ENCODE measurements around the gene EBI3. TPM values are rescaled to one million over a fixed set of nuclear protein-coding genes. Genes with fewer than 3 reads are reported as not detected.
A peak's percentile ranks its signal among the peaks of the same experiment; 100 is the strongest.

Gene EBI3
- total RNA-seq, 1 donor from 2014 or later = 186 TPM

- Mint-ChIP-seq H3K4me1 (peaks cover 4% of the 10 kb centered on the region), H3K27me3 (peaks cover 28% of the 10 kb centered on the region), H3K27ac (no peak overlapping the region), H3K9me3 (no peaks in the 10 kb centered on the region), H3K36me3 (ENCODE audit: low read depth) (peaks cover 3% of the 10 kb centered on the region), H3K4me3 (no peak overlapping the region)
- DNase-seq = no peak
- intact Hi-C loops (cut with micrococcal nuclease) = no loop called here
- ATAC-seq (ENCODE audit: low read depth) = no peak
- CTCF ChIA-PET = interaction anchor here (1.7 kb wide), 1 partner anchor 10 kb away, joined by 7 read pairs; no protein-coding TSS in a partner anchor
- TF ChIP-seq CTCF (IDR thresholded peaks at IDR 0.05) = no peak
- POLR2A ChIA-PET = no interaction called here
These were observed 47.9 kb downstream of the EBI3 start for GRCh38 chr19:4277191-4277696.

GRCh38 chr19:4278010-4278409 lies 48.7 kb downstream of the EBI3 start:
- ChIA-PET POLR2A (interaction anchor here (0.7 kb wide), 1 partner anchor 10 kb away, joined by 3 read pairs; no protein-coding TSS in a partner anchor), CTCF (interaction anchor here (0.6 to 1.7 kb wide), 2 partner anchors 11 to 16 kb away, joined by 3 to 7 read pairs; no protein-coding TSS in a partner anchor)
- Mint-ChIP-seq H3K9me3 (no peaks in the 10 kb centered on the region), H3K27ac (no peak overlapping the region), H3K4me1 (peaks cover 4% of the 10 kb centered on the region), H3K27me3 (peaks cover 31% of the 10 kb centered on the region), H3K36me3 (ENCODE audit: low read depth) (no peaks in the 10 kb centered on the region), H3K4me3 (no peak overlapping the region)
- DNase-seq (no peak), ATAC-seq (ENCODE audit: low read depth) (no peak)
- no peak for TF ChIP-seq CTCF (IDR thresholded peaks at IDR 0.05)
- intact Hi-C loops (cut with micrococcal nuclease) = no loop called here

- POLR2A ChIA-PET = interaction anchor here (0.7 kb wide), 1 partner anchor 11 kb away, joined by 3 read pairs; no protein-coding TSS in a partner anchor
- DNase-seq (no peak), ATAC-seq (ENCODE audit: low read depth) (no peak)
- CTCF ChIA-PET = interaction anchor here (1.7 kb wide), 1 partner anchor 12 kb away, joined by 7 read pairs; no protein-coding TSS in a partner anchor
- Mint-ChIP-seq H3K27ac (no peak within 1 kb of the TSS), H3K36me3 (ENCODE audit: low read depth) (no peaks in the 10 kb centered on the region), H3K4me3 (peak within 1 kb of the TSS; percentile 32), H3K4me1 (peaks cover 4% of the 10 kb centered on the region), H3K27me3 (peaks cover 31% of the 10 kb centered on the region), H3K9me3 (no peaks in the 10 kb centered on the region)
- TF ChIP-seq CTCF (IDR thresholded peaks at IDR 0.05) = no peak
- intact Hi-C loops (cut with micrococcal nuclease) = no loop called here
These were observed 49.3 kb downstream of the EBI3 start, which contains the start of gene SHD for GRCh38 chr19:4278419-4279266. TSS of gene SHD (plus strand) at chr19:4279266. CDS start at chr19:4280064, 798 bp downstream.

- TF ChIP-seq CTCF (IDR thresholded peaks at IDR 0.05) = no peak
- peaks cover 4% of the 10 kb centered on the region for H3K4me1 Mint-ChIP-seq
- peaks cover 31% of the 10 kb centered on the region for H3K27me3 Mint-ChIP-seq
- no peak overlapping the region for H3K27ac Mint-ChIP-seq
- ATAC-seq (ENCODE audit: low read depth) (no peak), DNase-seq (no peak)
- no peaks in the 10 kb centered on the region for H3K9me3 Mint-ChIP-seq
- POLR2A ChIA-PET = no interaction called here
- intact Hi-C loops (cut with micrococcal nuclease) = no loop called here
- H3K36me3 Mint-ChIP-seq (ENCODE audit: low read depth) = no peaks in the 10 kb centered on the region
- no peak overlapping the region for H3K4me3 Mint-ChIP-seq
- CTCF ChIA-PET = no interaction called here
These were observed 49.9 kb downstream of the EBI3 start for GRCh38 chr19:4279267-4279529.

Measured in activated B cell treated with CpG ODN at 0.5 μM for 24 hours (primary cell).